Activated naive CD4-positive, alpha-beta T cell treated with anti-CD3 and anti-CD28 coated beads, Interleukin-2, amount 50 U/mL, for 72 hours (primary cell): ENCODE data around the gene ZNF513. TPM values are rescaled to one million over a fixed set of nuclear protein-coding genes. Genes with fewer than 3 reads are reported as not detected.

ENCODE experiments used
- ATAC-seq, 2 donors: fragments of 150-1000 bp; cut with Tn5 transposase; 2 replicates each; pipeline ENCODE4 v1.10.0; 2021; ENCODE audit warnings: mild to moderate bottlenecking in 2 of 2, moderate library complexity in 2 of 2
- DNase-seq, 2 donors: peaks; one replicate each; pipeline ENCODE4 v3.0.0; 2021 to 2022; ENCODE audit warnings: low spot score in 2 of 2
- H3K27ac Mint-ChIP-seq, 2 donors: one replicate each; pipeline ENCODE4 v1.8.0; 2022; ENCODE audit warnings: mild to moderate bottlenecking in 2 of 2, mixed read lengths in 2 of 2
- H3K36me3 Mint-ChIP-seq, 2 donors: one replicate each; pipeline ENCODE4 v1.8.0; 2022; ENCODE audit warnings: mixed read lengths in 2 of 2
- H3K9me3 Mint-ChIP-seq, 2 donors: one replicate each; pipeline ENCODE4 v1.8.0; 2022; ENCODE audit warnings: mixed read lengths in 2 of 2
- total RNA-seq, 2 donors: library from RNA; stranded (reverse); gene quantifications; one replicate each; pipeline ENCODE4 v1.2.3, GENCODE V29; 2022

The ZNF513 gene
- total RNA-seq, 2 donors from 2014 or later: 10.7 to 12.4 TPM

GRCh38 chr2:27336173-27336572 is 44.4 kb downstream of the ZNF513 start:
- no peaks in the 10 kb centered on the region for H3K9me3 Mint-ChIP-seq
- ATAC-seq: no peak
- H3K27ac Mint-ChIP-seq: peak overlapping the region in 1 of 2 donors; percentile 29
- peaks cover 0 to 11% of the 10 kb centered on the region in 2 donors for H3K36me3 Mint-ChIP-seq
- DNase-seq: no peak

- ATAC-seq (no peak), DNase-seq (no peak)
- peak overlapping the region; percentile 29 to 41 for H3K27ac Mint-ChIP-seq
- peaks cover 0 to 2% of the 10 kb centered on the region in 2 donors for H3K36me3 Mint-ChIP-seq
- H3K9me3 Mint-ChIP-seq: no peaks in the 10 kb centered on the region
Measured at GRCh38 chr2:27335311-27335710, 45.2 kb downstream of the ZNF513 start.

Other genes starting within 250 kb of the ZNF513 start
- gene PREB, start 246.1 kb downstream of the ZNF513 start, total RNA-seq: 10 to 100 TPM; 49.8 to 52.9 TPM
- not detected for gene PRR30, start 241.3 kb downstream of the ZNF513 start, total RNA-seq
- gene TCF23, start 231.7 kb downstream of the ZNF513 start, total RNA-seq: under 1 TPM in 1 of 2 donors, not detected in 1; 0.07 TPM
- 10 to 100 TPM; 58.8 to 59.1 TPM for gene ATRAID, start 168.7 kb downstream of the ZNF513 start, total RNA-seq
- gene SLC5A6, start 168.5 kb downstream of the ZNF513 start, total RNA-seq: 10 to 100 TPM; 40.7 to 42.0 TPM
- 10 to 100 TPM; 85.2 to 86.3 TPM for gene CAD, start 163.4 kb downstream of the ZNF513 start, total RNA-seq
- gene SLC30A3, start 117.7 kb downstream of the ZNF513 start, total RNA-seq: under 1 TPM; 0.68 to 0.88 TPM
- gene DNAJC5G, start 105.3 kb downstream of the ZNF513 start, total RNA-seq: not detected
- gene TRIM54, start 98.3 kb downstream of the ZNF513 start, total RNA-seq: not detected
- gene UCN, start 72.3 kb downstream of the ZNF513 start, total RNA-seq: 1 to 10 TPM; 1.6 to 3.6 TPM
- 100 to 1,000 TPM in 1 of 2 donors, 10 to 100 TPM in 1; 90.1 to 111 TPM for gene MPV17, start 57.6 kb downstream of the ZNF513 start, total RNA-seq
- 10 to 100 TPM; 62.1 to 76.0 TPM for gene GTF3C2, start 24.0 kb downstream of the ZNF513 start, total RNA-seq
- 10 to 100 TPM; 34.2 to 51.1 TPM for gene EIF2B4, start 10.4 kb downstream of the ZNF513 start, total RNA-seq
- 10 to 100 TPM; 56.4 to 82.1 TPM for gene SNX17, start 10.1 kb downstream of the ZNF513 start, total RNA-seq
- gene PPM1G, start 28.9 kb upstream of the ZNF513 start, total RNA-seq: 100 to 1,000 TPM; 122 to 127 TPM
- gene NRBP1, start 47.9 kb upstream of the ZNF513 start, total RNA-seq: 10 to 100 TPM; 76.0 to 80.8 TPM
- gene KRTCAP3, start 61.6 kb upstream of the ZNF513 start, total RNA-seq: 1 to 10 TPM; 7.9 to 8.3 TPM
- 10 to 100 TPM; 15.8 to 16.4 TPM for gene IFT172, start 109.0 kb upstream of the ZNF513 start, total RNA-seq
- not detected for gene FNDC4, start 114.5 kb upstream of the ZNF513 start, total RNA-seq
- not detected for gene GCKR, start 116.1 kb upstream of the ZNF513 start, total RNA-seq
- gene ZNF512, start 202.3 kb upstream of the ZNF513 start, total RNA-seq: 10 to 100 TPM; 38.0 to 40.6 TPM
- under 1 TPM in 1 of 2 donors, not detected in 1; 0.19 TPM for gene CCDC121, start 248.3 kb upstream of the ZNF513 start, total RNA-seq
- gene GPN1, start 248.3 kb upstream of the ZNF513 start, total RNA-seq: 10 to 100 TPM; 38.9 to 43.0 TPM